AG04449 (cell line): ENCODE data around the gene EVL.

Experiments
- CTCF ChIA-PET: fragments of 350-600 bp; formaldehyde crosslinking; extraction: SDS; loops from one replicate; lab custom pipeline; 2021; ENCODE audit warnings: antibody characterized with exemption; lab: Yijun Ruan, JAX
- POLR2A ChIA-PET: fragments of 400-600, 350-600 bp; formaldehyde crosslinking; extraction: SDS; loops from one replicate; lab custom pipeline; 2020; ENCODE audit warnings: antibody characterized with exemption, inconsistent platforms; lab: Yijun Ruan, JAX
- DNase-seq: peaks from one replicate; pipeline ENCODE4 v3.0.0-alpha.2; 2010; ENCODE audit warnings: low read depth, low spot score
- H3K4me3 ChIP-seq: 2 replicates; pipeline ENCODE4 v1.5.1; 2011; ENCODE audit warnings: low read depth, mild to moderate bottlenecking, control low read depth, low read length
- CTCF ChIP-seq: IDR thresholded peaks from one replicate; pipeline ENCODE4 v1.5.1; 2011; ENCODE audit warnings: mild to moderate bottlenecking, moderate library complexity, low read length, control low read depth, inconsistent platforms; ENCODE audit not compliant: insufficient read depth; ENCODE audit errors: missing control alignments

Gene EVL

GRCh38 chr14:100130521-100130920 is 65.3 kb downstream of the EVL start:
- TF ChIP-seq CTCF: no peak
- H3K4me3 ChIP-seq: no peak overlapping the region
- CTCF ChIA-PET: interaction anchor here (1.0 to 2.6 kb wide), 2 partner anchors 22 to 149 kb away, joined by 3 to 12 read pairs; no protein-coding TSS in a partner anchor
- DNase-seq: no peak
- POLR2A ChIA-PET: no interaction called here

- ChIA-PET POLR2A (interaction anchor here (0.6 kb wide), 1 partner anchor 100 kb away, joined by 3 read pairs; no protein-coding TSS in a partner anchor), CTCF (interaction anchor here (1.2 to 2.6 kb wide), 2 partner anchors 10 to 23 kb away, joined by 3 to 12 read pairs; no protein-coding TSS in a partner anchor)
- no peak for DNase-seq
- no peak overlapping the region for H3K4me3 ChIP-seq
- TF ChIP-seq CTCF: no peak
Observed at GRCh38 chr14:100131181-100131580, 66.0 kb downstream of the EVL start.

GRCh38 chr14:100132161-100132902 is 67.1 kb downstream of the EVL start:
- no peak for TF ChIP-seq CTCF
- POLR2A ChIA-PET: no interaction called here
- H3K4me3 ChIP-seq: no peak overlapping the region
- DNase-seq: no peak
- CTCF ChIA-PET: interaction anchor here (0.6 to 2.6 kb wide), 5 partner anchors 10 to 150 kb away, joined by 3 to 12 read pairs (median 3); no protein-coding TSS in a partner anchor

- POLR2A ChIA-PET: no interaction called here
- no peak for TF ChIP-seq CTCF
Observed at GRCh38 chr14:100132903-100133510, 67.8 kb downstream of the EVL start.

GRCh38 chr14:100134586-100134985 is 69.4 kb downstream of the EVL start:
- TF ChIP-seq CTCF: no peak
- H3K4me3 ChIP-seq: no peak overlapping the region
- ChIA-PET POLR2A (no interaction called here), CTCF (interaction anchor here (1.3 to 1.6 kb wide), 2 partner anchors 11 to 27 kb away, joined by 3 read pairs; no protein-coding TSS in a partner anchor)
- no peak for DNase-seq

More at GRCh38 chr14:100132903-100133510, 67.8 kb downstream of the EVL start:
- CTCF ChIA-PET: interaction anchor here (0.6 to 1.7 kb wide), 6 partner anchors 9 to 151 kb away, joined by 3 to 12 read pairs (median 3); no protein-coding TSS in a partner anchor
- no peak for DNase-seq
- no peak overlapping the region for H3K4me3 ChIP-seq

- no peak for DNase-seq
- TF ChIP-seq CTCF: no peak
- ChIA-PET POLR2A (no interaction called here), CTCF (interaction anchor here (1.3 kb wide), 1 partner anchor 27 kb away, joined by 3 read pairs; no protein-coding TSS in a partner anchor)
- H3K4me3 ChIP-seq: no peak overlapping the region
Observed at GRCh38 chr14:100135073-100135472, 69.9 kb downstream of the EVL start.
